ENCODE results near the gene PARD3.

DNA sequence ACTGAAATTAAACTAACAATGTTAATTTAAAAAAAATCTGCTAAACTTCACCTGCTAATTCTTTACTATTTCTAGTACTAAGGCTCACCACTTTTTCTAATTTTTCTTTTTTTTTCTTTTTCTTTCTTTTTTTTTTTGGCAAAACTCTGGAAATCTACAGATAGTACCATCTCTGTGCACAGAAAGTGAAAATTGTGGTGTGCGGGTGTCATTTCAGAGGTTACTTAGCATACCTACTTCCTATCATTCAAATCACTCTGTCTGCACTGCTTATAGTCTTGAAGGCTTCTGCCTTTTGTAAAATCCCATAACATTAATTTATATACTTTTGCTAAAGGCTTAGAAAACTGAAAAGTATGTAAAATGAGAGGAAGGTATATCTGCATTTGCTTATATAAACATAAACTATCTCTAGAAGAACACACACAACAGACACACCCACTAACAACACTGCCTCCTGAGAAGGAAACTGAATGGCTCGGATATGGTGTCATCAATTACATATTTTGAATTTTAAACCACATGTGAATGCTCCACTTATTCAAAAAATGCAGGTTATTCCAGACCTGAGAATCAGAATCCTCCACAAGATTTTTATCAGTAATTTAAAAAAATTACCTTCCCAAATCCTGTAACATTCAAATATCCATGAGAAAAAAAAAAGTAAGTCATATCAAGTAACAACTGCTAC lies 229.5 kb downstream of the PARD3 start:
- no peak for TF ChIP-seq POLR2A (IDR thresholded peaks at IDR 0.05)
- no peak for TF ChIP-seq POLR2AphosphoS5 (IDR thresholded peaks at IDR 0.05)
